Vagina (tissue), 2 donors: ENCODE measurements around the gene TGFBR3.

Experiments used
- CTCF ChIP-seq, 3 experiments: fragments of 450-650 bp in 2 of 3; fragments of 200-600 bp in 1 of 3; sonication (generic) in 1 of 3; IDR thresholded peaks; one replicate each; pipeline ENCODE4 v1.5.1; 2017 to 2019; ENCODE audit warnings: antibody characterized with exemption in 3 of 3, mild to moderate bottlenecking in 2 of 3, moderate library complexity in 2 of 3
- POLR2AphosphoS5 ChIP-seq, 2 donors: sonication (generic); formaldehyde crosslinking; IDR thresholded peaks; one replicate each; pipeline ENCODE4 v1.9.0; 2017; ENCODE audit warnings: antibody characterized with exemption in 2 of 2, mild to moderate bottlenecking in 2 of 2, low read depth in 1 of 2; ENCODE audit not compliant: insufficient read depth in 1 of 2

- TF ChIP-seq CTCF (IDR thresholded peaks at IDR 0.05) (no peak), POLR2AphosphoS5 (IDR thresholded peaks at IDR 0.05; ENCODE audit: insufficient read depth in 1 of 2, low read depth in 1 of 2) (no peak)
Observed at GRCh38 chr1:91916811-91917460, 31.0 kb upstream of the TGFBR3 start.
